ENCODE measurements around the gene PPFIBP1.
"Not testable (repeated sequence)": the region's sequence is repeated elsewhere in the genome, so short reads cannot be mapped to it uniquely, and the experiment has no call there.

- TF ChIP-seq POLR2AphosphoS5 (IDR thresholded peaks at IDR 0.05; ENCODE audit: low read depth, low read length); CTCF (IDR thresholded peaks at IDR 0.05): not testable (repeated sequence)
These were observed 77.2 kb downstream of the PPFIBP1 start for GRCh38 chr12:27601056-27601828.
